EL (cell line): ENCODE data around the gene RPH3AL.
"Not testable (repeated sequence)": the region's sequence is repeated elsewhere in the genome, so short reads cannot be mapped to it uniquely, and the experiment has no call there.

Experiments
- DNase-seq: peaks from one replicate; pipeline ENCODE4 v3.0.0-alpha.2; 2016

Gene RPH3AL

GRCh38 chr17:216625-217024 is 136.0 kb downstream of the RPH3AL start:
- no peak for DNase-seq

GRCh38 chr17:215563-216478 is 136.8 kb downstream of the RPH3AL start:
- not testable (repeated sequence) for DNase-seq

- DNase-seq: no peak
These were observed 137.7 kb downstream of the RPH3AL start for GRCh38 chr17:214881-215331.

- no peak for DNase-seq
These were observed 139.1 kb downstream of the RPH3AL start for GRCh38 chr17:213286-214105.

- DNase-seq: no peak
These were observed 142.2 kb downstream of the RPH3AL start for GRCh38 chr17:210402-210801.

- no peak for DNase-seq
These were observed 144.2 kb downstream of the RPH3AL start for GRCh38 chr17:208429-208828.

GRCh38 chr17:207775-208174 is 144.8 kb downstream of the RPH3AL start:
- DNase-seq: no peak

GRCh38 chr17:206941-207560 is 145.6 kb downstream of the RPH3AL start:
- DNase-seq: no peak

- DNase-seq: not testable (repeated sequence)
These were observed 146.1 kb downstream of the RPH3AL start for GRCh38 chr17:206484-206883.

- DNase-seq: no peak
These were observed 146.8 kb downstream of the RPH3AL start for GRCh38 chr17:205817-206216.

- DNase-seq: no peak
These were observed 147.4 kb downstream of the RPH3AL start for GRCh38 chr17:205148-205669.

- no peak for DNase-seq
These were observed 148.0 kb downstream of the RPH3AL start for GRCh38 chr17:204427-205147.

- DNase-seq: no peak
These were observed 150.1 kb downstream of the RPH3AL start for GRCh38 chr17:202501-202951.

- DNase-seq: not testable (repeated sequence)
These were observed 150.9 kb downstream of the RPH3AL start for GRCh38 chr17:201736-202135.

GRCh38 chr17:201257-201656 is 151.3 kb downstream of the RPH3AL start:
- DNase-seq: not testable (repeated sequence)

GRCh38 chr17:200586-200985 is 152.0 kb downstream of the RPH3AL start:
- DNase-seq: no peak

GRCh38 chr17:199806-200545 is 152.6 kb downstream of the RPH3AL start:
- DNase-seq: peak; percentile 28

GRCh38 chr17:199191-199604 is 153.4 kb downstream of the RPH3AL start:
- peak; percentile 12 for DNase-seq

- not testable (repeated sequence) for DNase-seq
These were observed 154.4 kb downstream of the RPH3AL start for GRCh38 chr17:198225-198624.

- no peak for DNase-seq
These were observed 155.3 kb downstream of the RPH3AL start for GRCh38 chr17:197352-197751.

GRCh38 chr17:194828-195602 is 157.6 kb downstream of the RPH3AL start:
- no peak for DNase-seq
